Right lobe of liver (tissue), 5 donors: ENCODE measurements around the gene AKR1B1. TPM values are rescaled to one million over a fixed set of nuclear protein-coding genes. Genes with fewer than 3 reads are reported as not detected.

Experiments used
- total RNA-seq, 6 experiments: library from RNA; depleted of rRNA in 2 of 6; stranded (reverse); fragments of >200 nt in 2 of 6; fragmentation: NEBNext Ultra II Directional in 3 of 6; extraction: Animal tissue kit (Norgen Biotek cat#: 25700) in 3 of 6; gene quantifications; one replicate each; pipeline versions ENCODE4 v1.1.0 to v1.2.4, GENCODE V29; 2016 to 2023
- donor health status: DM: no; HTN: no; CAD: no.
- donor health status: DM: no; HTN: no; CAD: no.
- donor health status: DM: no; HTN: yes; CAD: no.
- donor health status: DM: no; HTN: yes; CAD: no.

AKR1B1 gene
- total RNA-seq, 6 experiments from 2014 or later: 6.9 to 18.1 (median 9.7) TPM

Other genes with a start within 250 kb of the AKR1B1 start
- gene SLC35B4, start 142.2 kb downstream of the AKR1B1 start, total RNA-seq: 10 to 100 TPM in 4 of 6 experiments, 1 to 10 TPM in 2; 8.9 to 13.5 (median 10.4) TPM
- 100 to 1,000 TPM in 3 of 6 experiments, 10 to 100 TPM in 1, 1 to 10 TPM in 2; 1.8 to 673 (median 306) TPM for gene AKR1B10, start 68.5 kb upstream of the AKR1B1 start, total RNA-seq
- 10 to 100 TPM in 1 of 6 experiments, 1 to 10 TPM in 3, not detected in 2; 1.8 to 40.4 (median 2.4) TPM for gene AKR1B15, start 90.0 kb upstream of the AKR1B1 start, total RNA-seq
- gene BPGM, start 187.8 kb upstream of the AKR1B1 start, total RNA-seq: 10 to 100 TPM in 1 of 6 experiments, 1 to 10 TPM in 5; 5.9 to 10.9 (median 7.3) TPM